H9 (cell line): Measurements from ENCODE around the gene PBX4. TPM values are rescaled to one million over a fixed set of nuclear protein-coding genes. Genes with fewer than 3 reads are reported as not detected.

ENCODE experiments used
- DNase-seq: peaks from one replicate; pipeline ENCODE4 v3.0.0-alpha.2; 2017
- H2AFZ ChIP-seq: one replicate; pipeline ENCODE4 v1.6.1; 2013; ENCODE audit warnings: mild to moderate bottlenecking, low read length, control low read depth, moderate library complexity
- H2AK5ac ChIP-seq: 2 replicates; pipeline ENCODE4 v1.6.1; 2013; ENCODE audit warnings: low read length, control low read depth, mixed read lengths; ENCODE audit not compliant: insufficient read length
- H2BK120ac ChIP-seq: one replicate; pipeline ENCODE4 v1.6.1; 2013; ENCODE audit warnings: low read depth, mild to moderate bottlenecking, low read length, control low read depth, inconsistent platforms; ENCODE audit not compliant: poor library complexity, severe bottlenecking
- H2BK12ac ChIP-seq: 2 replicates; pipeline ENCODE4 v1.6.1; 2013; ENCODE audit warnings: low read length, control low read depth, mixed read lengths, low read depth; ENCODE audit not compliant: insufficient read length
- H2BK15ac ChIP-seq: 2 replicates; pipeline ENCODE4 v1.6.1; 2013; ENCODE audit warnings: low read depth, low read length, control low read depth
- H2BK20ac ChIP-seq: one replicate; pipeline ENCODE4 v1.6.1; 2013; ENCODE audit warnings: low read depth, mild to moderate bottlenecking, low read length, control low read depth, inconsistent platforms; ENCODE audit not compliant: poor library complexity, severe bottlenecking
- H2BK5ac ChIP-seq: 2 replicates; pipeline ENCODE4 v1.6.1; 2013; ENCODE audit warnings: low read length, control low read depth, mixed read lengths; ENCODE audit not compliant: insufficient read length
- H3K14ac ChIP-seq: 2 replicates; pipeline ENCODE4 v1.6.1; 2013; ENCODE audit warnings: low read length, control low read depth; ENCODE audit not compliant: insufficient read depth
- H3K18ac ChIP-seq: 2 replicates; pipeline ENCODE4 v1.6.1; 2013; ENCODE audit warnings: low read depth, mild to moderate bottlenecking, mixed read lengths, low read length, control low read depth; ENCODE audit not compliant: insufficient read length
- H3K23ac ChIP-seq: 2 replicates; pipeline ENCODE4 v1.6.1; 2013; ENCODE audit warnings: low read length, control low read depth, mixed read lengths, low read depth; ENCODE audit not compliant: insufficient read length
- H3K23me2 ChIP-seq: 2 replicates; pipeline ENCODE4 v1.6.1; 2013; ENCODE audit warnings: low read depth, mild to moderate bottlenecking, mixed read lengths, low read length, control low read depth; ENCODE audit not compliant: insufficient read length, poor library complexity, severe bottlenecking
- H3K27ac ChIP-seq: 2 replicates; pipeline ENCODE4 v1.5.1; 2013; ENCODE audit warnings: low read length, control low read depth, mixed read lengths, low read depth; ENCODE audit not compliant: insufficient read length
- H3K27me3 ChIP-seq: 2 replicates; pipeline ENCODE4 v1.6.1; 2013; ENCODE audit warnings: low read length, control low read depth, inconsistent platforms; ENCODE audit not compliant: insufficient read depth
- H3K4ac ChIP-seq: 2 replicates; pipeline ENCODE4 v1.6.1; 2013; ENCODE audit warnings: low read depth, mild to moderate bottlenecking, control low read depth, inconsistent platforms, low read length, moderate library complexity
- H3K4me1 ChIP-seq: 2 replicates; pipeline ENCODE4 v1.6.1; 2013; ENCODE audit warnings: low read length, control low read depth, inconsistent platforms; ENCODE audit not compliant: insufficient read depth
- H3K4me2 ChIP-seq: 2 replicates; pipeline ENCODE4 v1.6.1; 2013; ENCODE audit warnings: low read length, control low read depth, mixed read lengths; ENCODE audit not compliant: insufficient read length, insufficient read depth
- H3K56ac ChIP-seq: 2 replicates; pipeline ENCODE4 v1.6.1; 2013; ENCODE audit warnings: low read depth, mild to moderate bottlenecking, mixed read lengths, low read length, control low read depth; ENCODE audit not compliant: insufficient read length
- H3K79me1 ChIP-seq: 2 replicates; pipeline ENCODE4 v1.6.1; 2013; ENCODE audit warnings: low read depth, mild to moderate bottlenecking, moderate library complexity, low read length, control low read depth, inconsistent platforms; ENCODE audit not compliant: insufficient read depth, poor library complexity, severe bottlenecking
- H3K79me2 ChIP-seq: 2 replicates; pipeline ENCODE4 v1.6.1; 2013; ENCODE audit warnings: low read length, control low read depth, inconsistent platforms; ENCODE audit not compliant: insufficient read depth
- H3K9ac ChIP-seq: 2 replicates; pipeline ENCODE4 v1.6.1; 2013; ENCODE audit warnings: low read length, control low read depth, mixed read lengths; ENCODE audit not compliant: insufficient read length; ENCODE audit errors: extremely low read depth
- H3K9me3 ChIP-seq: one replicate; pipeline ENCODE4 v1.6.1; 2013; ENCODE audit warnings: low read depth, low read length, inconsistent platforms; ENCODE audit not compliant: control insufficient read depth
- H3T11ph ChIP-seq: one replicate; pipeline ENCODE4 v1.6.1; 2013; ENCODE audit warnings: mild to moderate bottlenecking, low read length, control low read depth, inconsistent platforms
- H4K20me1 ChIP-seq: one replicate; pipeline ENCODE4 v1.6.1; 2013; ENCODE audit not compliant: control insufficient read depth, insufficient read length, insufficient read depth
- H4K5ac ChIP-seq: 2 replicates; pipeline ENCODE4 v1.6.1; 2013; ENCODE audit warnings: low read depth, mild to moderate bottlenecking, mixed read lengths, low read length, control low read depth; ENCODE audit not compliant: insufficient read length
- H4K8ac ChIP-seq: replicated peaks from 2 replicates; pipeline ENCODE4 v1.6.1; 2013; ENCODE audit warnings: low read length, control low read depth, mixed read lengths, low read depth; ENCODE audit not compliant: insufficient read length
- H4K91ac ChIP-seq: 2 replicates; pipeline ENCODE4 v1.6.1; 2013; ENCODE audit warnings: low read depth, mild to moderate bottlenecking, moderate library complexity, mixed read lengths, low read length, control low read depth; ENCODE audit not compliant: insufficient read length
- H3K27ac Mint-ChIP-seq, 3 experiments: 2 replicates in 2 of 3; 3 replicates in 1 of 3; pipeline ENCODE4 v1.8.0; 2020 to 2021; ENCODE audit warnings: mixed read lengths in 3 of 3, mild to moderate bottlenecking in 1 of 3, moderate library complexity in 1 of 3
- H3K27me3 Mint-ChIP-seq: 2 replicates; pipeline ENCODE4 v1.8.0; 2021; ENCODE audit warnings: low read depth, mild to moderate bottlenecking, moderate library complexity, mixed read lengths
- H3K36me3 Mint-ChIP-seq, 3 experiments: 2 replicates in 2 of 3; 3 replicates in 1 of 3; pipeline ENCODE4 v1.8.0; 2020 to 2021; ENCODE audit warnings: low read depth in 3 of 3, mixed read lengths in 3 of 3; ENCODE audit not compliant: insufficient read depth in 1 of 3
- H3K4me1 Mint-ChIP-seq, 2 experiments: 2 replicates each; pipeline ENCODE4 v1.8.0; 2020; ENCODE audit warnings: mixed read lengths in 2 of 2
- H3K4me3 Mint-ChIP-seq, 2 experiments: 2 replicates in 1 of 2; 3 replicates in 1 of 2; pipeline ENCODE4 v1.8.0; 2020 to 2021; ENCODE audit warnings: mild to moderate bottlenecking in 2 of 2, mixed read lengths in 2 of 2, moderate library complexity in 1 of 2
- H3K9me3 Mint-ChIP-seq, 2 experiments: 2 replicates in 1 of 2; 3 replicates in 1 of 2; pipeline ENCODE4 v1.8.0; 2020; ENCODE audit warnings: mild to moderate bottlenecking in 2 of 2, mixed read lengths in 2 of 2, moderate library complexity in 1 of 2
- CTCF ChIP-seq: fragments of 200-600 bp; sonication (generic); conservative IDR thresholded peaks from 3 replicates; pipeline ENCODE4 v1.8.0; 2021; ENCODE audit warnings: antibody characterized with exemption, mild to moderate bottlenecking
- WGBS: extraction: QIAGEN DNeasy Blood & Tissue Kit; methylation state at CpG from one replicate; pipeline ENCODE4 v1.1.7; 2013; ENCODE audit warnings: missing lambda C conversion rate, low lambda C conversion rate, mixed read lengths; ENCODE audit not compliant: insufficient read length; ENCODE audit errors: extremely low coverage; 5-methylcytosine and 5-hydroxymethylcytosine counted together
- total RNA-seq: library from RNA; stranded (reverse); gene quantifications from 2 replicates; pipeline ENCODE4 v1.2.1, GENCODE V29; 2021

PBX4 gene
- total RNA-seq, 1 experiment from 2014 or later, result 3.3 TPM

- Histone ChIP-seq H3K56ac (no peak overlapping the region), H3K23ac (no peak overlapping the region), H3K23me2 (peaks cover 9% of the 10 kb centered on the region), H3K18ac (no peak overlapping the region), H3K9ac (no peak overlapping the region), H3K79me2 (no peaks in the 10 kb centered on the region), H2BK120ac (no peak overlapping the region), H3K4me2 (no peak overlapping the region), H4K8ac (no peak overlapping the region), H3K9me3 (no peaks in the 10 kb centered on the region), H3K14ac (no peak overlapping the region), H3K4ac (no peak overlapping the region), H3K79me1 (no peaks in the 10 kb centered on the region), H2BK5ac (no peak overlapping the region), H2BK15ac (no peak overlapping the region), H4K91ac (no peak overlapping the region), H4K5ac (no peak overlapping the region), H2BK20ac (no peak overlapping the region), H3K27ac (no peak overlapping the region), H2AK5ac (no peak overlapping the region), H3K27me3 (peaks cover 2% of the 10 kb centered on the region; the same call in 1 of the 2 replicates), H3T11ph (no peak overlapping the region), H3K4me1 (no peaks in the 10 kb centered on the region), H2AFZ (no peak overlapping the region), H2BK12ac (no peak overlapping the region), H4K20me1 (peaks cover 3% of the 10 kb centered on the region)
- no peak overlapping the region for H3K4me3 Mint-ChIP-seq
- no peak for DNase-seq
- WGBS, result no CpG with 5 or more reads among the region's 6 CpGs
- no peaks in the 10 kb centered on the region; a peak in 1 of 5 replicates for H3K9me3 Mint-ChIP-seq
- no peak for TF ChIP-seq CTCF
- peaks cover 5 to 29% (median 16%) of the 10 kb centered on the region in 3 experiments; a peak in 6 of 7 replicates for H3K36me3 Mint-ChIP-seq
- H3K27ac Mint-ChIP-seq, result no peak overlapping the region
- peaks cover 14 to 21% of the 10 kb centered on the region in 2 experiments for H3K4me1 Mint-ChIP-seq
- H3K27me3 Mint-ChIP-seq, result peaks cover 20% of the 10 kb centered on the region
These were observed 84.6 kb downstream of the PBX4 start for GRCh38 chr19:19533841-19534240.
